ENCODE data around the gene NUTM1.
A peak's percentile ranks its signal among the peaks of the same experiment; 100 is the strongest.
"Not testable (repeated sequence)": the region's sequence is repeated elsewhere in the genome, so short reads cannot be mapped to it uniquely, and the experiment has no call there.

The NUTM1 gene

DNA sequence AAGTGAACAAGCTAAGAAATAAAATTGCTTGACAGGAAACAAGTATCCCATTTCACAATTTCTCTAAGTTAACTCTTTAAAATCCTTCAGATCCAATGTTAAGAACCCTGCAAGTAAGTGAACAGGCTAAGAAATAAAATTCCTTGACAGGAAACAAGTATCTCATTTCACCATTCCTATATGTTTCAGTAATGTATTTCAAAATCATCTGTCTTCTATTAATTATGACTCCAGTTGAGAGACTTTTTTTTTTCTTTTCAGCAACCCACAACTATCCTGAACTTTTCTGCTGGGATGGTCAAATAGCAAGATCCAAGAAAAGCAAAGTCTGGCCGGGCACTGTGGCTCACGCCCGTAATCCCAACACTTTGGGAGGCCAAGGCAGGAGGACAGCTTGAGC, 3.2 kb upstream of the NUTM1 start:
- Histone ChIP-seq H3K9me3 (ENCODE audit: low read length) (no peaks in the 10 kb centered on the region), H3K27me3 (ENCODE audit: control insufficient read depth in 1 of 2, insufficient read depth in 2 of 2, low read length in 2 of 2) (no peaks in the 10 kb centered on the region), H3K4me1 (ENCODE audit: insufficient read depth, low read length) (peaks cover 24% of the 10 kb centered on the region), H3K27ac (ENCODE audit: low read depth, low read length) (no peak overlapping the region), H3K9ac (ENCODE audit: low read length) (no peak overlapping the region), H3K36me3 (ENCODE audit: insufficient read depth, low read length) (peaks cover 4% of the 10 kb centered on the region), H3K4me3 (ENCODE audit: low read depth in 1 of 2, low read length in 2 of 2) (no peak overlapping the region)

DNA sequence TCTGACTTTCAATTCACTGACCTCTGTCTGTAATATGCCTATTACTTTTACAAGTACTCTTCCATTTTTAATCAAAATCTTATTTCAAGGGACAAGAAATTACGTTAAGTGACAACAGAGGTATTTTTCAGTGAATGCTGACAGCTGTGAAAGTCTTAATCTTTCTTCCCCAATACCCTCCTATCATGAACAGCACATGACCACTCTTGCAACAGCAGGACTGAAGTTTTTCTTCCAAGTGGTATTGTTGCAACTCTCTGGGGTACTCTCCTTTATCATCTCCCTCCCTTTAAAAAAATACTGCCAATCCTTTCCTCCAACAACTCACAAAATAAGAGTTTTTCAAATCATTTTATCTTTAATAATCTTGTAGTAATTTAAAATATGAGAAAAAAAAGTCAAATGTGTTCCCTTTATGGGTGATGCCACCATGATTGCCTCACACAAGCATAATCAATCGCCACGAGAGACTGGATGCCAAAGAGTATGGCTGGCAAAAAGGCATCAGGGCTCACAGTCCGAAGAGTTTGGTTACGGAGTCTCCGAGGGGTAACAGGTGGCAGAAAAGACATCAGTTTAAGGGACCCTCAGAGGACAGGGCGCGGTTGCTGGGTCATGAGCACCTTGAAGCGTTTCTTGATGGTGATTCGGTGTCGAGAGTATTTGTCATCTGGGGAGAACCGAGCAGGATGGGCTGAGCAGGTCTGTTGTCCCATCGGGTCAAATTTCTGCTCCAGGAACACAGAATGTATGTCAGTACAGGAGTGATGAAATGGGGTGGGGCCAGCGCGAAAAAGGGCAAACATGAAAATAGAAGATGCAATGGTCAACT, 1.5 kb upstream of the NUTM1 start:
- no peak overlapping the region for H3K4me3 ChIP-seq (ENCODE audit: low read depth in 1 of 2, low read length in 2 of 2)
- no peak overlapping the region for H3K27ac ChIP-seq (ENCODE audit: low read depth, low read length)
- no peak overlapping the region for H3K9ac ChIP-seq (ENCODE audit: low read length)
- peaks cover 4% of the 10 kb centered on the region for H3K36me3 ChIP-seq (ENCODE audit: insufficient read depth, low read length)
- H3K4me1 ChIP-seq (ENCODE audit: insufficient read depth, low read length) = peaks cover 12% of the 10 kb centered on the region
- no peaks in the 10 kb centered on the region for H3K27me3 ChIP-seq (ENCODE audit: control insufficient read depth in 1 of 2, insufficient read depth in 2 of 2, low read length in 2 of 2)
- H3K9me3 ChIP-seq (ENCODE audit: low read length) = no peaks in the 10 kb centered on the region

DNA sequence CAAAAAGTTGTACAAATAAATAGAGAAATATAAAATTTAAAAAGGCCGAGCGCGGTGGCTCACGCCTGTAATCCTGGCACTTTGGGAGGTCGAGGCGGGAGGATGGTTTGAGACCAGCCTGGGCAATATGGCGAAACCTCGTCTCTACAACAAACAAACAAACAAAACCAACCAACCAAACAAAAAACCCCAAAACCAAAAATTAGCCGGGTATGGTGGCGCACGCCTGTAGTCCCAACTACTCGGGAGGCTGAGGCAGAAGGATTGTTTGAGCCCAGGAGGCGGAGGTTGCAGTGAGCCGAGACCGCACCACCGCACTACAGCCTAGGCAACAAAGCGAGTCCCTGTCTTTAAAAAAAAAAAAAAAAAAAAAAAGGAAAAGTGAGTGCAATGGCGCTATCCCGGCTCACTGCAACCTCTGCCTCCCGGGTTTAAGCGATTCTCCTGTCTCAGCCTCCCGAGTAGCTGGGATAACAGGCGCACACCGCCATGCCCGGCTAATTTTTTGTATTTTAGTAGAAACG, 840 bp upstream of the NUTM1 start:
- Histone ChIP-seq H3K4me3 (ENCODE audit: low read depth in 1 of 2, low read length in 2 of 2) (peak overlapping the region; percentile 66 to 97), H3K9ac (ENCODE audit: low read length) (peak overlapping the region; percentile 89)

DNA sequence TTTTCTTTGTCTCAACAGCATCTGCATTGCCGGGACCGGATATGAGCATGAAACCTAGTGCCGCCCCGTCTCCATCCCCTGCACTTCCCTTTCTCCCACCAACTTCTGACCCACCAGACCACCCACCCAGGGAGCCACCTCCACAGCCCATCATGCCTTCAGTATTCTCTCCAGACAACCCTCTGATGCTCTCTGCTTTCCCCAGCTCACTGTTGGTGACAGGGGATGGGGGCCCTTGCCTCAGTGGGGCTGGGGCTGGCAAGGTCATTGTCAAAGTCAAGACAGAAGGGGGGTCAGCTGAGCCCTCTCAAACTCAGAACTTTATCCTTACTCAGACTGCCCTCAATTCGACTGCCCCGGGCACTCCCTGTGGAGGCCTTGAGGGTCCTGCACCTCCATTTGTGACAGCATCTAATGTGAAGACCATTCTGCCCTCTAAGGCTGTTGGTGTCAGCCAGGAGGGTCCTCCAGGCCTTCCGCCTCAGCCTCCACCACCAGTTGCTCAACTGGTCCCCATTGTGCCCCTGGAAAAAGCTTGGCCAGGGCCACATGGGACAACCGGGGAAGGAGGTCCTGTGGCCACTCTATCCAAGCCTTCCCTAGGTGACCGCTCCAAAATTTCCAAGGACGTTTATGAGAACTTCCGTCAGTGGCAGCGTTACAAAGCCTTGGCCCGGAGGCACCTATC, 5.0 kb downstream of the NUTM1 start:
- no peak overlapping the region for H3K4me3 ChIP-seq (ENCODE audit: low read depth in 1 of 2, low read length in 2 of 2)
- no peaks in the 10 kb centered on the region for H3K36me3 ChIP-seq (ENCODE audit: insufficient read depth, low read length)
- H3K9me3 ChIP-seq (ENCODE audit: low read length) = no peaks in the 10 kb centered on the region
- H3K9ac ChIP-seq (ENCODE audit: low read length) = no peak overlapping the region
- no peak overlapping the region for H3K27ac ChIP-seq (ENCODE audit: low read depth, low read length)
- peaks cover 4% of the 10 kb centered on the region for H3K4me1 ChIP-seq (ENCODE audit: insufficient read depth, low read length)
- no peaks in the 10 kb centered on the region for H3K27me3 ChIP-seq (ENCODE audit: control insufficient read depth in 1 of 2, insufficient read depth in 2 of 2, low read length in 2 of 2)

More for the DNA sequence above, 840 bp upstream of the NUTM1 start:
- not testable (repeated sequence) for H3K36me3 ChIP-seq (ENCODE audit: insufficient read depth, low read length); H3K9me3 ChIP-seq (ENCODE audit: low read length); H3K4me1 ChIP-seq (ENCODE audit: insufficient read depth, low read length); H3K27me3 ChIP-seq (ENCODE audit: control insufficient read depth in 1 of 2, insufficient read depth in 2 of 2, low read length in 2 of 2)
- H3K27ac ChIP-seq (ENCODE audit: low read depth, low read length) = peak overlapping the region; percentile 83

DNA sequence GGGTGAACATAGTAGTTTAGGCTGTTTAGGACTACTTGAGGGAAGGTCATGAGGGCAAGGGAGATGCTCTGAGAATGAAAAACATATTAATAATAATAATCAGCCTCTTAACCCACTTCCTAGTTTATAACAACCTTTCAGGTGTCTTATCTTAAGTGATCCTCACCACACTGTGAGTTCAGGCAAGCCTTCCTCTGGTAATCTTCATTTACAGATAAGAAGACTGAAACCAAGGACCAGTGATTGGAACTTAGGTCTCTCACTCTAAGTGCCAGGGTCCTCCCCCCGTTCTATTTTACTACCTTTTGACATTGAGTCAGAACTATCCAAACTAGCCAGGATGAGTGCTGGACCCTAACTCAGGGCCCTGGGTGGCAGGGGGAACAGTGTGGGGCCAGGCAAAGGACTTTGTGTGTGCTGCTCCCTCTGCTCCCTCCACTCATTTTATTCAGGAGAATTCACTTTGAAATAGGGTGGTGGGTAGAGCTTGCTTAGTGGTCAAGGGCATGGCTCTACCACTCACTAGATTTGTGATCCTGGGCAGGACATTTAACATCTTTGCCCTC, 5.7 kb downstream of the NUTM1 start:
- H3K27me3 ChIP-seq (ENCODE audit: control insufficient read depth in 1 of 2, insufficient read depth in 2 of 2, low read length in 2 of 2) = no peaks in the 10 kb centered on the region
- no peaks in the 10 kb centered on the region for H3K36me3 ChIP-seq (ENCODE audit: insufficient read depth, low read length)
- H3K27ac ChIP-seq (ENCODE audit: low read depth, low read length) = no peak overlapping the region
- no peak overlapping the region for H3K9ac ChIP-seq (ENCODE audit: low read length)
- no peak overlapping the region for H3K4me3 ChIP-seq (ENCODE audit: low read depth in 1 of 2, low read length in 2 of 2)
- peaks cover 4% of the 10 kb centered on the region for H3K4me1 ChIP-seq (ENCODE audit: insufficient read depth, low read length)
- H3K9me3 ChIP-seq (ENCODE audit: low read length) = no peaks in the 10 kb centered on the region

DNA sequence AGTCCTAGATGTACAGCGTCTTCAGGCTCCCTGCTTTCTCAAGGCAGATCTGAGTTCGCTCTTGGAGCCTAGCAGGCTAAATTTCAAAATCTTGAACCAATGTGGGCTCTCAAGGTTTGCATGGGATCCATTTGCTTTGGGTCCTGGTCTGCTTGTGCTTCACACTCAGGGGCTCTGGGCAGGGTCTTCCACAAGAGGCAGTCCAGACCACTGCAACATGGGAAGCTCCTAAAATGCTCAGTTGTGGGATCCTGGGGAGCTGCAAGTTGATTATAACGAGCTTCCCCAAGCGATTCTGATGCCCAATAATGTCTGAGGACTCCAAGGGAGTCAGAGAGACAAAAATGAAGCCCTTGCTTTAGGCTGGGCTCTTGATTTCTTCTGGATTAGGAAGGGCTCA, 6.7 kb downstream of the NUTM1 start:
- Histone ChIP-seq H3K36me3 (ENCODE audit: insufficient read depth, low read length) (no peaks in the 10 kb centered on the region), H3K4me3 (ENCODE audit: low read depth in 1 of 2, low read length in 2 of 2) (no peak overlapping the region), H3K27me3 (ENCODE audit: control insufficient read depth in 1 of 2, insufficient read depth in 2 of 2, low read length in 2 of 2) (no peaks in the 10 kb centered on the region), H3K4me1 (ENCODE audit: insufficient read depth, low read length) (peaks cover 4% of the 10 kb centered on the region), H3K9ac (ENCODE audit: low read length) (no peak overlapping the region), H3K9me3 (ENCODE audit: low read length) (no peaks in the 10 kb centered on the region), H3K27ac (ENCODE audit: low read depth, low read length) (no peak overlapping the region)

DNA sequence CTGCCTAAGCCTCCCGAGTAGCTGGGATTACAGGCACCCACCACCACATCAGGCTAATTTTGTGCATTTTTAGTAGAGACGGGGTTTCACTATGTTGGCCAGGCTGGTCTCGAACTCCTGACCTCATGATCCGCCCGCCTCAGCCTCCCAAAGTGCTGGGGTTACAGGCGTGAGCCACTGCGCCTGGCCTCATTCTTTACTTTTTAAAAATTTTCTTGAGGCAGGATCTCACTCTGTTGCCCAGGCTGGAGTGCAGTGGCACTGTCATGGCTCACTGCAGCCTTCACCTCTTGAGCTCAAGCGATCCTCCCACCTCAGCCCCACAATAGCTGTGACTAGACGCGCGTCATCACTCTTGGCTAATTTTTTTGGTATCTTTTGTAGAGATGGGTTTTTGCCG, 9.9 kb downstream of the NUTM1 start:
- H3K9me3 ChIP-seq (ENCODE audit: low read length); H3K9ac ChIP-seq (ENCODE audit: low read length); H3K27me3 ChIP-seq (ENCODE audit: control insufficient read depth in 1 of 2, insufficient read depth in 2 of 2, low read length in 2 of 2); H3K4me1 ChIP-seq (ENCODE audit: insufficient read depth, low read length); H3K4me3 ChIP-seq (ENCODE audit: low read depth in 1 of 2, low read length in 2 of 2); H3K27ac ChIP-seq (ENCODE audit: low read depth, low read length): not testable (repeated sequence)
- peaks cover 10% of the 10 kb centered on the region for H3K36me3 ChIP-seq (ENCODE audit: insufficient read depth, low read length)

DNA sequence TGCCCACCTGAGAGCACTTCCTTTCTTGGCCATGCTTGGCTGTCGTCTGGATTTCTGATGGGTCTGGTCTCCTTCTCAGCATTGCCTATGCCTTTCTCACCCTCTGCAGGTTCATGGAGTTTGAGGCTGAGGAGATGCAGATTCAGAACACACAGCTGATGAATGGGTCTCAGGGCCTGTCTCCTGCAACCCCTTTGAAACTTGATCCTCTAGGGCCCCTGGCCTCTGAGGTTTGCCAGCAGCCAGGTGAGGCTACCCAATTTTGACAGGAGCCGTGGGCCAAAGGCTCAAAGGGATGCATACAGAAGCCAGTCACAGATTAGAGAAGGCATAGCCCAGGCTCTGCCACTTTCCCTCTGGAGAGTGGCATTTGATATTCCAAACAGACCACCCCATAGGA, 10.5 kb downstream of the NUTM1 start:
- Histone ChIP-seq H3K27me3 (ENCODE audit: control insufficient read depth in 1 of 2, insufficient read depth in 2 of 2, low read length in 2 of 2) (no peaks in the 10 kb centered on the region), H3K27ac (ENCODE audit: low read depth, low read length) (no peak overlapping the region), H3K9ac (ENCODE audit: low read length) (no peak overlapping the region), H3K4me3 (ENCODE audit: low read depth in 1 of 2, low read length in 2 of 2) (no peak overlapping the region), H3K4me1 (ENCODE audit: insufficient read depth, low read length) (peaks cover 4% of the 10 kb centered on the region), H3K9me3 (ENCODE audit: low read length) (no peaks in the 10 kb centered on the region), H3K36me3 (ENCODE audit: insufficient read depth, low read length) (peaks cover 10% of the 10 kb centered on the region)

DNA sequence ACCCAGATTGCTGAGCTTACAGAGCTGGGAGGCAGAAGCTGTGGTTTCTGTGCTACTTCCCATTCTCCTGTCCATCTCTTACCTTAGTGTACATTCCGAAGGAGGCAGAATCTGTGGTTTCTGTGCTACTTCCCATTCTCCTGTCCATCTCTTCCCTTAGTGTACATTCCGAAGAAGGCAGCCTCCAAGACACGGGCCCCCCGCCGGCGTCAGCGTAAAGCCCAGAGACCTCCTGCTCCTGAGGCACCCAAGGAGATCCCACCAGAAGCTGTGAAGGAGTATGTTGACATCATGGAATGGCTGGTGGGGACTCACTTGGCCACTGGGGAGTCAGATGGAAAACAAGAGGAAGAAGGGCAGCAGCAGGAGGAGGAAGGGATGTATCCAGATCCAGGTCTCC, 11.2 kb downstream of the NUTM1 start:
- Histone ChIP-seq H3K9ac (ENCODE audit: low read length) (no peak overlapping the region), H3K27ac (ENCODE audit: low read depth, low read length) (no peak overlapping the region), H3K4me3 (ENCODE audit: low read depth in 1 of 2, low read length in 2 of 2) (no peak overlapping the region), H3K27me3 (ENCODE audit: control insufficient read depth in 1 of 2, insufficient read depth in 2 of 2, low read length in 2 of 2) (no peaks in the 10 kb centered on the region), H3K4me1 (ENCODE audit: insufficient read depth, low read length) (peaks cover 3% of the 10 kb centered on the region), H3K36me3 (ENCODE audit: insufficient read depth, low read length) (peaks cover 10% of the 10 kb centered on the region), H3K9me3 (ENCODE audit: low read length) (no peaks in the 10 kb centered on the region)

DNA sequence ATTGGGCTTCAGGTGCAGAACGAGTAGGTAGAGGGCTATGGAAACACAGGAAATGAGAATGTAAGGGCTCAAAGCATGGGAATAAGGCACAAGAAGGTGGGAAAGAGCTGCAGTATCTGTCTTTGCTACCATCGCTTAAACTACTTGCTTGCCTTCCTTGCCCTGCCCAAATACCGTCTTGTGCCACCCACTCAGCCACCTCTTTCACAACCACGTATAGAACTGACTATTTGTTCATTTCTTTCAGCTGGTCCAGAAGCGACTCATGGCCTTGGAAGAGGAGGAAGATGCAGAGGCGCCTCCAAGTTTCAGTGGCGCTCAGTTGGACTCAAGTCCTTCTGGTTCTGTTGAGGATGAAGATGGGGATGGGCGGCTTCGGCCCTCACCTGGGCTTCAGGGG, 12.1 kb downstream of the NUTM1 start:
- no peaks in the 10 kb centered on the region for H3K4me1 ChIP-seq (ENCODE audit: insufficient read depth, low read length)
- no peak overlapping the region for H3K27ac ChIP-seq (ENCODE audit: low read depth, low read length)
- no peaks in the 10 kb centered on the region for H3K27me3 ChIP-seq (ENCODE audit: control insufficient read depth in 1 of 2, insufficient read depth in 2 of 2, low read length in 2 of 2)
- H3K9ac ChIP-seq (ENCODE audit: low read length) = no peak overlapping the region
- no peak overlapping the region for H3K4me3 ChIP-seq (ENCODE audit: low read depth in 1 of 2, low read length in 2 of 2)
- H3K9me3 ChIP-seq (ENCODE audit: low read length) = no peaks in the 10 kb centered on the region
- peaks cover 10% of the 10 kb centered on the region for H3K36me3 ChIP-seq (ENCODE audit: insufficient read depth, low read length)

DNA sequence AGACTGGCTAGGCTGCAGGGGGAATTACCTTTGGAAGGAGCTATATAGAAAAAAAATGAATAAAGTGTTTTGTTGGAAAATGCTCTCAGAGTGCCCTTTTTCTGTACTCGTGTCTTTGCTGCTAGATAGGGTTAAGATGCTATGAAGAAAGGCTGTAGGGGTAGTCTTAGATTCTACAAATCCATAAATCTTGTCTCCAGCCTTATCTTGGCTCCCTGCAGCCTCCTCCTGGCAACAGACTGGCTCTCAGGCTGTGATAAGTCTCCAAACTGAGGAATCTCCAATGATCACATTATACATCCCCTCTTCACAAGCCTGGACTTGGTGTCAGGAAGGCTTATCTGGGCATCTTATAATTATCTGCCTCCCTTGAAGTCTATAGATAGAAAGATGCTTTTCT, 14.5 kb downstream of the NUTM1 start:
- Histone ChIP-seq H3K36me3 (ENCODE audit: insufficient read depth, low read length) (peaks cover 17% of the 10 kb centered on the region), H3K9ac (ENCODE audit: low read length) (no peak overlapping the region)

More for the DNA sequence above, 14.5 kb downstream of the NUTM1 start:
- no peaks in the 10 kb centered on the region for H3K4me1 ChIP-seq (ENCODE audit: insufficient read depth, low read length)
- H3K27me3 ChIP-seq (ENCODE audit: control insufficient read depth in 1 of 2, insufficient read depth in 2 of 2, low read length in 2 of 2) = no peaks in the 10 kb centered on the region
- H3K27ac ChIP-seq (ENCODE audit: low read depth, low read length) = no peak overlapping the region
- no peak overlapping the region for H3K4me3 ChIP-seq (ENCODE audit: low read depth in 1 of 2, low read length in 2 of 2)
- no peaks in the 10 kb centered on the region for H3K9me3 ChIP-seq (ENCODE audit: low read length)

All from muscle layer of colon (tissue), 2 donors.